ENCODE data around the gene FXR2. TPM values are rescaled to one million over a fixed set of nuclear protein-coding genes. Genes with fewer than 3 reads are reported as not detected.

FXR2 gene
- total RNA-seq, 1 experiment from 2014 or later = 35.1 TPM

DNA sequence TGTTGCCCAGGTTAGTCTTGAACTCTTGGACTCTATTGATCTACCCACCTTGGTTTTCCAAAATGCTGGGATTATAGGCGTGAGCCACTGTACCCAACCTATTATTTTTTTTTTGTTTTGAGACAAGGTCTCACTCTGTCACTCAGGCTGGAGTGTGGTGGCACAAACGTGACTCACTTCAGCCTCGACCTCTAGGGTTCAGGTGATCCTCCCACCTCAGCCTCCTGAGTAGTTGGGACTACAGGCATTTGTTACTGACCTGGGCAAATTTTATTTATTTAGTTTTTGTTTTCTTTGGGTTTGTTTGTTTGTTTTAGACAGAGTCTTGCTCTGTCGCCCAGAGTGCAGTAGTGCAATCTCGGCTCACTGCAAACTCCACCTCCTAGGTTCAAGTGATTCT, 9.0 kb upstream of the FXR2 start:
- no peak for TF ChIP-seq ZNF232 (CRISPR knock-in tag; IDR thresholded peaks at IDR 0.05)
- no peak for TF ChIP-seq IRF2 (CRISPR knock-in tag; IDR thresholded peaks at IDR 0.05; ENCODE audit: borderline replicate concordance, low read depth)
- no peak for TF ChIP-seq FOXP4 (CRISPR knock-in tag; IDR thresholded peaks at IDR 0.05)
- TF ChIP-seq ELF4 (CRISPR knock-in tag; IDR thresholded peaks at IDR 0.05; ENCODE audit: low read depth) = no peak
- no peak for TF ChIP-seq NR1H2 (CRISPR knock-in tag; IDR thresholded peaks at IDR 0.05)
- H3K27ac Mint-ChIP-seq = no peak overlapping the region
- ChIA-PET CTCF (interaction anchor here (0.6 to 1.6 kb wide), 4 partner anchors 9 to 64 kb away, joined by 3 to 5 read pairs (median 4); no protein-coding TSS in a partner anchor), POLR2A (interaction anchor here (0.6 kb wide), 1 partner anchor 54 kb away, joined by 6 read pairs; no protein-coding TSS in a partner anchor)
- no peak overlapping the region for H3K4me3 Mint-ChIP-seq
- H3K9me3 Mint-ChIP-seq = no peaks in the 10 kb centered on the region
- H3K4me1 Mint-ChIP-seq = peaks cover 9% of the 10 kb centered on the region
- peaks cover 4% of the 10 kb centered on the region for H3K36me3 Mint-ChIP-seq
- H3K27me3 Mint-ChIP-seq (ENCODE audit: low read depth) = no peaks in the 10 kb centered on the region
- DNase-seq (ENCODE audit: low spot score) = no peak
- no peak for ATAC-seq

GRCh38 chr17:7620835-7621234, 6.1 kb upstream of the FXR2 start:
- ATAC-seq (no peak), DNase-seq (ENCODE audit: low spot score) (no peak)
- Mint-ChIP-seq H3K36me3 (no peaks in the 10 kb centered on the region), H3K27me3 (ENCODE audit: low read depth) (no peaks in the 10 kb centered on the region), H3K4me1 (no peaks in the 10 kb centered on the region), H3K27ac (no peak overlapping the region), H3K9me3 (no peaks in the 10 kb centered on the region), H3K4me3 (no peak overlapping the region)
- CTCF ChIA-PET = interaction anchor here (0.8 kb wide), 1 partner anchor 12 kb away, joined by 3 read pairs; no protein-coding TSS in a partner anchor
- POLR2A ChIA-PET = interaction anchor here (0.5 kb wide), 1 partner anchor 71 kb away, joined by 11 read pairs; no protein-coding TSS in a partner anchor
- TF ChIP-seq ZNF121 (CRISPR knock-in tag; IDR thresholded peaks at IDR 0.05) = peak; percentile 82
- no peak for TF ChIP-seq ZNF232 (CRISPR knock-in tag; IDR thresholded peaks at IDR 0.05)

- Mint-ChIP-seq H3K27me3 (ENCODE audit: low read depth) (no peaks in the 10 kb centered on the region), H3K27ac (no peak overlapping the region), H3K36me3 (no peaks in the 10 kb centered on the region), H3K4me3 (no peak overlapping the region), H3K9me3 (no peaks in the 10 kb centered on the region), H3K4me1 (peaks cover 4% of the 10 kb centered on the region)
- DNase-seq (ENCODE audit: low spot score) (no peak), ATAC-seq (no peak)
- ChIA-PET CTCF (interaction anchor here (1.6 kb wide), 2 partner anchors 9 to 68 kb away, joined by 3 read pairs; partner anchors contain the start of genes SAT2 and TP53), POLR2A (no interaction called here)
- TF ChIP-seq, protein P1, sequence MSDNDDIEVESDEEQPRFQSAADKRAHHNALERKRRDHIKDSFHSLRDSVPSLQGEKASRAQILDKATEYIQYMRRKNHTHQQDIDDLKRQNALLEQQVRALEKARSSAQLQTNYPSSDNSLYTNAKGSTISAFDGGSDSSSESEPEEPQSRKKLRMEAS (CRISPR knock-in tag; IDR thresholded peaks at IDR 0.05) = no peak
- TF ChIP-seq, protein P2, sequence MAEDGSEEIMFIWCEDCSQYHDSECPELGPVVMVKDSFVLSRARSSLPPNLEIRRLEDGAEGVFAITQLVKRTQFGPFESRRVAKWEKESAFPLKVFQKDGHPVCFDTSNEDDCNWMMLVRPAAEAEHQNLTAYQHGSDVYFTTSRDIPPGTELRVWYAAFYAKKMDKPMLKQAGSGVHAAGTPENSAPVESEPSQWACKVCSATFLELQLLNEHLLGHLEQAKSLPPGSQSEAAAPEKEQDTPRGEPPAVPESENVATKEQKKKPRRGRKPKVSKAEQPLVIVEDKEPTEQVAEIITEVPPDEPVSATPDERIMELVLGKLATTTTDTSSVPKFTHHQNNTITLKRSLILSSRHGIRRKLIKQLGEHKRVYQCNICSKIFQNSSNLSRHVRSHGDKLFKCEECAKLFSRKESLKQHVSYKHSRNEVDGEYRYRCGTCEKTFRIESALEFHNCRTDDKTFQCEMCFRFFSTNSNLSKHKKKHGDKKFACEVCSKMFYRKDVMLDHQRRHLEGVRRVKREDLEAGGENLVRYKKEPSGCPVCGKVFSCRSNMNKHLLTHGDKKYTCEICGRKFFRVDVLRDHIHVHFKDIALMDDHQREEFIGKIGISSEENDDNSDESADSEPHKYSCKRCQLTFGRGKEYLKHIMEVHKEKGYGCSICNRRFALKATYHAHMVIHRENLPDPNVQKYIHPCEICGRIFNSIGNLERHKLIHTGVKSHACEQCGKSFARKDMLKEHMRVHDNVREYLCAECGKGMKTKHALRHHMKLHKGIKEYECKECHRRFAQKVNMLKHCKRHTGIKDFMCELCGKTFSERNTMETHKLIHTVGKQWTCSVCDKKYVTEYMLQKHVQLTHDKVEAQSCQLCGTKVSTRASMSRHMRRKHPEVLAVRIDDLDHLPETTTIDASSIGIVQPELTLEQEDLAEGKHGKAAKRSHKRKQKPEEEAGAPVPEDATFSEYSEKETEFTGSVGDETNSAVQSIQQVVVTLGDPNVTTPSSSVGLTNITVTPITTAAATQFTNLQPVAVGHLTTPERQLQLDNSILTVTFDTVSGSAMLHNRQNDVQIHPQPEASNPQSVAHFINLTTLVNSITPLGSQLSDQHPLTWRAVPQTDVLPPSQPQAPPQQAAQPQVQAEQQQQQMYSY (CRISPR knock-in tag; IDR thresholded peaks at IDR 0.05) = no peak
- no peak for TF ChIP-seq ZNF396 (CRISPR knock-in tag; IDR thresholded peaks at IDR 0.05; ENCODE audit: borderline replicate concordance)
Observed at GRCh38 chr17:7618608-7619007, 3.9 kb upstream of the FXR2 start.

DNA sequence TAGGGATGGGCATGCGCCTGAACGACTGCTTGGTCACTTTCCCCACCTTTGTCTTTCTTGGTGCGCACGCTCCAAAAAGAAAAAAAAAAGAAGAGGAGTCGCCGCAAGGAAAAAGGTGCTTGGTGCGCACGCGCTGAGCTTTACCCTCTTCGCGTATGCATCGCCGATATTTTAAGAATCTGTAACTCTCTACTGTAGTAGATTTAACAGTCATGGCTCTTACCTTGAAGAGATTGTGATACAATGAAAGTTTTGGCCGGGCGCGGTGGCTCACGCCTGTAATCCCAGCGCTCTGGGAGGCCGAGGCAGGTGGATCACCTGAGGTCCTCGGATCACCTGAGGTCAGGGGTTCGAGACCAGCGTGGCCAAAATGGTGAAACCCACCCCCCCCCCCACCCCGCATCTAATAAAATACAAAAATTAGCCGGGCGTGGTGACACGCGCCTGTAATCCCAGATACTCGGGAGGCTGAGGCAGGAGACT, 609 bp upstream of the FXR2 start:
- H3K27ac Mint-ChIP-seq = peak overlapping the region; percentile 99
- CTCF ChIA-PET = interaction anchor here (1.1 to 3.5 kb wide), 20 partner anchors 12 to 375 kb away, joined by 3 to 47 read pairs (median 8); partner anchors contain the start of genes ATP1B2, DNAH2, MPDU1 and SAT2
- TF ChIP-seq CREM (CRISPR knock-in tag; IDR thresholded peaks at IDR 0.05) (no peak), ETV6 (CRISPR knock-in tag; IDR thresholded peaks at IDR 0.05) (no peak), MXD4 (CRISPR knock-in tag; IDR thresholded peaks at IDR 0.05; ENCODE audit: borderline replicate concordance) (no peak), IRF2 (CRISPR knock-in tag; IDR thresholded peaks at IDR 0.05; ENCODE audit: borderline replicate concordance, low read depth) (no peak), ZSCAN18 (CRISPR knock-in tag; IDR thresholded peaks at IDR 0.05) (no peak), JUN (CRISPR knock-in tag; IDR thresholded peaks at IDR 0.05) (no peak), SP1 (CRISPR knock-in tag; conservative IDR thresholded peaks at IDR 0.05) (peak; percentile 15; the same call in 1 of the 2 replicates), ZNF317 (CRISPR knock-in tag; IDR thresholded peaks at IDR 0.05; ENCODE audit: borderline replicate concordance, low read depth) (no peak)
- TF ChIP-seq, protein P1 (CRISPR knock-in tag; IDR thresholded peaks at IDR 0.05) = peak; percentile 71; the same call in 1 of the 2 replicates
- TF ChIP-seq, protein P3, sequence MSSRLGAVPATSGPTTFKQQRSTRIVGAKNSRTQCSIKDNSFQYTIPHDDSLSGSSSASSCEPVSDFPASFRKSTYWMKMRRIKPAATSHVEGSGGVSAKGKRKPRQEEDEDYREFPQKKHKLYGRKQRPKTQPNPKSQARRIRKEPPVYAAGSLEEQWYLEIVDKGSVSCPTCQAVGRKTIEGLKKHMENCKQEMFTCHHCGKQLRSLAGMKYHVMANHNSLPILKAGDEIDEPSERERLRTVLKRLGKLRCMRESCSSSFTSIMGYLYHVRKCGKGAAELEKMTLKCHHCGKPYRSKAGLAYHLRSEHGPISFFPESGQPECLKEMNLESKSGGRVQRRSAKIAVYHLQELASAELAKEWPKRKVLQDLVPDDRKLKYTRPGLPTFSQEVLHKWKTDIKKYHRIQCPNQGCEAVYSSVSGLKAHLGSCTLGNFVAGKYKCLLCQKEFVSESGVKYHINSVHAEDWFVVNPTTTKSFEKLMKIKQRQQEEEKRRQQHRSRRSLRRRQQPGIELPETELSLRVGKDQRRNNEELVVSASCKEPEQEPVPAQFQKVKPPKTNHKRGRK (CRISPR knock-in tag; IDR thresholded peaks at IDR 0.05; ENCODE audit: borderline replicate concordance) = no peak

More for the DNA sequence above, 609 bp upstream of the FXR2 start:
- POLR2A ChIA-PET = interaction anchor here (0.7 to 2.8 kb wide), 5 partner anchors 12 to 72 kb away, joined by 5 to 31 read pairs (median 8); partner anchors contain the start of genes ATP1B2, MPDU1, SAT2 and TP53
- ATAC-seq = no peak
- H3K4me3 Mint-ChIP-seq = peak overlapping the region; percentile 73
- H3K4me1 Mint-ChIP-seq = peaks cover 22% of the 10 kb centered on the region
- H3K27me3 Mint-ChIP-seq (ENCODE audit: low read depth) = no peaks in the 10 kb centered on the region
- no peaks in the 10 kb centered on the region for H3K9me3 Mint-ChIP-seq
- H3K36me3 Mint-ChIP-seq = peaks cover 6% of the 10 kb centered on the region; the same call in 1 of the 2 replicates
- DNase-seq (ENCODE audit: low spot score) = no peak
